Measurements from ENCODE around the gene SFT2D2. TPM values are rescaled to one million over a fixed set of nuclear protein-coding genes. Genes with fewer than 3 reads are reported as not detected.

Gene SFT2D2
- total RNA-seq (2022; extraction: Qiagen RNA extraction; ENCODE audit: low read depth): 16.1 to 18.5 TPM (median 17.6 TPM) in 5 replicates

DNA sequence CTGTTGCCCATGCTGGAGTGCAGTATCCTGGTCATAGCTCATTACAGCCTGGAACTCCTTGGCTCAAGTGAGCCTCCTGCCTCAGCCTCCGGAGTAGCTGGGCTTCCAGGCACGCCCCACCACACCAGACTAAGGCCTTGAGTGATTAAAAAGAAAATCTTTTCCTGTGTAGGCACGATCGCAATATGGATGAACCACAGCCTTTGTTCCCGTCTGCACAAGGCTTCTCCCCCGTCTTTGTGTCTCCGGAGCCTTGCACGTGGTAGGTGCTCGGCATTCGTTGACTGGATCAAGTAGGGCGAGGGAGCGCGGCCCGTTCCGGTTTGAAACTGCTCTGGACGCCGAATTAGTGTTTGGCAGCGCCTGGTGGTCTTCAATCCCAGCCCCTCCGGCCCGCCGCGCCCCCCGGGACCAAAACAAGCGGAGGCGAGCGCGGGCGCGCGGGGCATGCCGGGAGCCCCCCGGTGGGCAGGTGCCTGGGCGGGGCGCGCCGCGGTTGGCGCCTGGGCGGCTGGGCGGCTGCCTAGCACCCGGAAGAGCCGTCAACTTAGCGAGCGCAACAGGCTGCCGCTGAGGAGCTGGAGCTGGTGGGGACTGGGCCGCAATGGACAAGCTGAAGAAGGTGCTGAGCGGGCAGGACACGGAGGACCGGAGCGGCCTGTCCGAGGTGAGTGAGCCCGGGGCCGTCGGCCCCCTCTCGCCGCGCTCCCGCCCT lies at the start of gene SFT2D2:
Gene SFT2D2 (plus strand): TSS at position 529 of the 715 bp plus-strand sequence. CDS start 76 bp downstream, at position 605.

DNA sequence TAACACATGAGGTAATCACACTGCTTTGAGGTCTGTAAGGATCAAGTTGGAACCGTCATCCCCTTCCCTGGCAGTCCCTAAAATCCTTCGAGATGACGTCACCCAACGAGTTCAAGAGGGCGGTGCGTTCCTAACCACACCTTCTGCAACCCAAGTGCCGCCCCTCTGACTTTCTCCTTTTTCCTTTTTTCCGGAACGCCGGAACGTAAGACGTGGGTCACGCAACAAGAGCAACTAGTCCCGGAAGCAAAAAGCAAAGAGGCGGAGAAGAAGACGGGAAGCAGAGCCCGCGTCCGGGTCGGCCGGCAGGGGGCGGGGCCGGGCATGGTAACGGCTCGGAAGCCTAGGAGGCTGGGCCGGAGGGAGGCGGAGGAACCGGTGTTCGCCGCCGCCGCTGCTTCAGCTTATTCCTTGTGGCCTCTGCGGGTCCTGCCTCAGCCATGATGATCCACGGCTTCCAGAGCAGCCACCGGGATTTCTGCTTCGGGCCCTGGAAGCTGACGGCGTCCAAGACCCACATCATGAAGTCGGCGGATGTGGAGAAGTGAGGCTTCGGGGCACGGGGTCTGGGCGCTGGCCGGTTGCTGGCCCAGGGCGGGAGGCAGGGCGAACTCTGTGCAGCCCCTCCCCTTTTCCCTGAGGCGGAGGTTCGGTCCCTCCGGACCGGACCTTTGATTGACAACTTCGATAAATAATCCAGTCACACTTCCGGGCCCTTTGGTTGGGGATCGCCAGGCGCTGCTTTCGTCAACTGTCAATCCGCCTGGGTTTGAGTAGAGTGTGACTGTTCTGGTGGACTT lies 47.0 kb upstream of the SFT2D2 start, which contains the start of gene TIPRL:
Gene TIPRL (plus strand): TSS at position 325 of the 800 bp plus-strand sequence. CDS start 116 bp downstream, at position 441.

DNA sequence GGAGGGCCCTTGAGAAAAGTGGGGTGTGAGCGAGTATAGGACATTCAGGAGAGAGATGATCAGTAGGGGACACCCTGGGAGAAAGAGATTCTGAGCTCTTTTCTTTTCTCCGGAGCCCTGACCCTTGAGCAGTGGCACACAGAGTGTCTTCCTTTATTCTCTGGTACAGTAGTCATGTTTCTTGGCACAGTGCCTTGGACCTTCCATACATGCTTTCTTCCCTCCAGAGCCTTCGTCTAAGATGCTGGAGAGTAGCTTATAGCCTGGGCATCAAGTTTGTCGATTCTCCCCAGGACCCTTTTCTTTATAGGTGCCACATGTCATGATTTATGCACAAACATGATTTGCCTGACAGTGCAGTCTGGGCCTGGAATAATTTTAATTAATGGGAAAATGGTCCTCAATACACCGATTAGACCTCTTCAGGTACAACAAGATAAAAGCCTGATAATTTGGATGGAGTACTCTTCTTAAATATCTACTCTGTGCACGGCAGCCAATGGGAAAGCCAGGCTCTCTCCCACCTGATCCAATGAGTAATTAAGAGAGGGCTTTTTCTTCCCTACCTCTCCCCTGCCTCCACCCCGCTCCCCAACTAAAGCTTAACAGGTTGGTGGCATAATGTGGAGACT lies 54.6 kb downstream of the SFT2D2 start, which contains the start of gene TBX19:
Gene TBX19 (plus strand): TSS at position 582 of the 632 bp plus-strand sequence. CDS start 214 bp downstream, outside the sequence.

Other genes with a start within 250 kb of the SFT2D2 start
- gene GPR161, start 89.1 kb upstream of the SFT2D2 start, total RNA-seq (2022; extraction: Qiagen RNA extraction; ENCODE audit: low read depth): 9.2 to 15.6 TPM (median 12.6 TPM) in 5 replicates
- 33.0 to 41.5 TPM (median 35.6 TPM) in 5 replicates for gene TIPRL, start 47.0 kb upstream of the SFT2D2 start, total RNA-seq (2022; extraction: Qiagen RNA extraction; ENCODE audit: low read depth)
- gene TBX19, start 54.9 kb downstream of the SFT2D2 start, total RNA-seq (2022; extraction: Qiagen RNA extraction; ENCODE audit: low read depth): 0.59 to 1.0 TPM (median 0.86 TPM) in 5 replicates

Measured in A549 treated with DMSO at 1 μM for 4 hours (cell line).